Ovary (tissue), 3 donors: Measurements from ENCODE around the gene TMF1.

ENCODE experiments used
- CTCF ChIP-seq, 3 donors: fragments of 450-650 bp in 2 of 3; fragments of 200-600 bp in 1 of 3; IDR thresholded peaks; one replicate each; pipeline versions ENCODE4 v1.5.1 to v1.8.0; 2016 to 2022; ENCODE audit warnings: antibody characterized with exemption in 3 of 3, mild to moderate bottlenecking in 1 of 3
- EP300 ChIP-seq: sonication (generic); formaldehyde crosslinking; IDR thresholded peaks from one replicate; pipeline ENCODE4 v1.6.1; 2017; ENCODE audit warnings: antibody characterized with exemption
- donor health status: DM: no; HTN: no; CAD: no.

GRCh38 chr3:68999158-68999557, 53.0 kb downstream of the TMF1 start:
- TF ChIP-seq CTCF (IDR thresholded peaks at IDR 0.05), result no peak
- TF ChIP-seq EP300, result no peak
